ENCODE data around the gene PKD2. TPM values are rescaled to one million over a fixed set of nuclear protein-coding genes. Genes with fewer than 3 reads are reported as not detected.

Gene PKD2
- polyA plus RNA-seq, 3 donors, result 1.2 to 9.7 (median 2.4) TPM

GRCh38 chr4:88093874-88094273 is 86.4 kb downstream of the PKD2 start:
- Histone ChIP-seq H3K9me3 (replicated peaks in 1 of 2; ENCODE audit: control insufficient read depth in 1 of 2, insufficient read depth in 1 of 2, low read length in 2 of 2) (no peaks in the 10 kb centered on the region), H3K36me3 (replicated peaks in 1 of 2; ENCODE audit: control insufficient read depth in 1 of 2, insufficient read depth in 2 of 2, low read length in 2 of 2) (no peaks in the 10 kb centered on the region), H3K9ac (ENCODE audit: insufficient read depth, low read length, poor library complexity, severe bottlenecking) (no peak overlapping the region), H3K27me3 (ENCODE audit: control insufficient read depth in 2 of 2, insufficient read depth in 2 of 2, low read length in 2 of 2) (no peaks in the 10 kb centered on the region), H4K20me1 (ENCODE audit: insufficient read depth, low read length) (no peaks in the 10 kb centered on the region), H3K4me2 (replicated peaks; ENCODE audit: extremely low read depth, low read length, poor library complexity, severe bottlenecking) (no peak overlapping the region), H3K79me2 (ENCODE audit: insufficient read depth, low read length) (no peaks in the 10 kb centered on the region), H2AFZ (ENCODE audit: insufficient read depth, low read depth, low read length, poor library complexity, severe bottlenecking) (no peak overlapping the region), H3K4me3 (replicated peaks in 1 of 3; ENCODE audit: low read depth in 2 of 3, low read length in 3 of 3) (no peak overlapping the region), H3K4me1 (ENCODE audit: control insufficient read depth in 1 of 2, insufficient read depth in 2 of 2, low read length in 2 of 2) (no peaks in the 10 kb centered on the region), H3K27ac (ENCODE audit: low read depth in 1 of 2, low read length in 2 of 2) (no peak overlapping the region)
- Mint-ChIP-seq H3K27ac (no peak overlapping the region), H3K9me3 (peaks cover 0 to 2% (median 0%) of the 10 kb centered on the region in 7 donors), H3K4me1 (no peaks in the 10 kb centered on the region), H3K27me3 (ENCODE audit: low read depth in 3 of 3) (peaks cover 0 to 2% (median under 1%) of the 10 kb centered on the region in 3 donors), H3K4me3 (no peak overlapping the region), H3K36me3 (no peaks in the 10 kb centered on the region)
- intact Hi-C loops (cut with micrococcal nuclease), result no loop called here
- 100% methylated on average over 2 of the region's 5 CpGs for WGBS (ENCODE audit: insufficient coverage)
- DNase-seq, result no peak
- TF ChIP-seq CTCF (IDR thresholded peaks at IDR 0.05), result no peak

- Mint-ChIP-seq H3K36me3 (no peaks in the 10 kb centered on the region), H3K9me3 (peaks cover 0 to 3% (median 0%) of the 10 kb centered on the region in 7 donors), H3K27ac (no peak overlapping the region), H3K27me3 (ENCODE audit: low read depth in 3 of 3) (peaks cover 0 to 4% (median 3%) of the 10 kb centered on the region in 3 donors), H3K4me1 (peaks cover 12% of the 10 kb centered on the region), H3K4me3 (no peak overlapping the region)
- H3K9me3 ChIP-seq (replicated peaks in 1 of 2; ENCODE audit: control insufficient read depth in 1 of 2, insufficient read depth in 1 of 2, low read length in 2 of 2), result no peaks in the 10 kb centered on the region
- H3K4me2 ChIP-seq (replicated peaks; ENCODE audit: extremely low read depth, low read length, poor library complexity, severe bottlenecking), result no peak overlapping the region
- H3K4me3 ChIP-seq (replicated peaks in 1 of 3; ENCODE audit: low read depth in 2 of 3, low read length in 3 of 3), result no peak overlapping the region
- no peak overlapping the region for H3K27ac ChIP-seq (ENCODE audit: low read depth in 1 of 2, low read length in 2 of 2)
- no peak for DNase-seq
- H3K27me3 ChIP-seq (ENCODE audit: control insufficient read depth in 2 of 2, insufficient read depth in 2 of 2, low read length in 2 of 2), result no peaks in the 10 kb centered on the region
- H4K20me1 ChIP-seq (ENCODE audit: insufficient read depth, low read length), result no peaks in the 10 kb centered on the region
- no peak overlapping the region for H2AFZ ChIP-seq (ENCODE audit: insufficient read depth, low read depth, low read length, poor library complexity, severe bottlenecking)
- no peaks in the 10 kb centered on the region for H3K36me3 ChIP-seq (replicated peaks in 1 of 2; ENCODE audit: control insufficient read depth in 1 of 2, insufficient read depth in 2 of 2, low read length in 2 of 2)
- no CpG with 5 or more reads among the region's 2 CpGs for WGBS (ENCODE audit: insufficient coverage)
- intact Hi-C loops (cut with micrococcal nuclease), result no loop called here
- TF ChIP-seq CTCF (IDR thresholded peaks at IDR 0.05), result no peak
- no peaks in the 10 kb centered on the region for H3K79me2 ChIP-seq (ENCODE audit: insufficient read depth, low read length)
- H3K9ac ChIP-seq (ENCODE audit: insufficient read depth, low read length, poor library complexity, severe bottlenecking), result no peak overlapping the region
- peaks cover 4 to 8% of the 10 kb centered on the region in 2 donors for H3K4me1 ChIP-seq (ENCODE audit: control insufficient read depth in 1 of 2, insufficient read depth in 2 of 2, low read length in 2 of 2)
Measured at GRCh38 chr4:88097301-88097700, 89.9 kb downstream of the PKD2 start.

Data from CD14-positive monocyte (primary cell).